Effector memory CD8-positive, alpha-beta T cell (primary cell): ENCODE results near the gene XYLT1.
A peak's percentile ranks its signal among the peaks of the same experiment; 100 is the strongest.

Experiments
- ATAC-seq: fragments of 150-1000 bp; cut with Tn5 transposase; replicated peaks from 2 replicates; pipeline ENCODE4 v1.10.0; 2021; ENCODE audit warnings: mild to moderate bottlenecking, moderate library complexity
- DNase-seq, 3 experiments: peaks; one replicate each; pipeline ENCODE4 v3.0.0; 2021
- H3K27ac Mint-ChIP-seq, 2 donors: one replicate each; pipeline ENCODE4 v1.8.0; 2022; ENCODE audit warnings: mild to moderate bottlenecking in 2 of 2, mixed read lengths in 2 of 2, moderate library complexity in 2 of 2
- H3K27me3 Mint-ChIP-seq, 2 donors: one replicate each; pipeline ENCODE4 v1.8.0; 2022; ENCODE audit warnings: mixed read lengths in 2 of 2
- H3K36me3 Mint-ChIP-seq: one replicate; pipeline ENCODE4 v1.8.0; 2022; ENCODE audit warnings: mild to moderate bottlenecking, moderate library complexity, mixed read lengths; ENCODE audit not compliant: insufficient read depth
- H3K4me1 Mint-ChIP-seq, 2 donors: one replicate each; pipeline ENCODE4 v1.8.0; 2022; ENCODE audit warnings: low read depth in 2 of 2, mixed read lengths in 2 of 2
- H3K4me3 Mint-ChIP-seq, 2 donors: one replicate each; pipeline ENCODE4 v1.8.0; 2022; ENCODE audit warnings: mild to moderate bottlenecking in 2 of 2, mixed read lengths in 2 of 2, moderate library complexity in 2 of 2
- H3K9me3 Mint-ChIP-seq, 2 donors: one replicate each; pipeline ENCODE4 v1.8.0; 2022; ENCODE audit warnings: mixed read lengths in 2 of 2

The XYLT1 gene

DNA sequence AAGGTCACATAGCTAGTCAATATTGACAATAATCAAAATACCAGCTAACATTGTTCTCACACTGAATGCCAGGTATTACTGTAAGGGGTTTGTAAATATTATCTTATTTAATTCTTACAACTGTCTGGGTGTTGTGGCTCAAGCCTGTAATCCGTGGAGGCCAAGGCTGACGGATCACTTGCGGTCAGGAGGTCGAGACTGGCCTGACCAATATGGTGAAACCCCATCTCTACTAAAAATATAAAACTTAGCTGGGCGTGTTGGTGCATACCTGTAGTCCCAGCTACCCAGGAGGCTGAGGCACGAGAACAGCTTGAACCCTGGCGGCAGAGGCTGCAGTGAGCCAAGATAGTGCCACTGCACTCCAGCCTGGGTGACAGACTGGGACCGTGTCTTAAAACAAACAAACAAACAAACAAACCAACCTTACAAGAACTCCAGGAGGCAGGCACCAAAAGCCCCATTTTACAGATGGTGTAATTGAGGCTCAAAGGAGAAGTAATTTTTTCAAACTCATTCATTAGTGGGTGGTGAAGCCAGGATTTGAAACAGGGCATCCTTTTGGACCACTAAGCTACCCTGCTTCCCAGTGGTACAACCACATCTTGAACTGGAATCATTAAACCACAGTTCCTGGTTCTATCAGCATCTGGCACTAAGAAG, 104.3 kb downstream of the XYLT1 start:
- DNase-seq (no peak), ATAC-seq (no peak)
- no peaks in the 10 kb centered on the region for H3K27me3 Mint-ChIP-seq
- H3K9me3 Mint-ChIP-seq = peaks cover 2 to 6% of the 10 kb centered on the region in 2 donors
- H3K4me1 Mint-ChIP-seq = peaks cover 78 to 91% of the 10 kb centered on the region in 2 donors
- peak overlapping the region; percentile 68 to 69 for H3K4me3 Mint-ChIP-seq
- H3K36me3 Mint-ChIP-seq = peaks cover 24% of the 10 kb centered on the region
- H3K27ac Mint-ChIP-seq = peak overlapping the region; percentile 97 to 99

GRCh38 chr16:17365591-17366298, 105.0 kb downstream of the XYLT1 start:
- Mint-ChIP-seq H3K9me3 (peaks cover 2 to 6% of the 10 kb centered on the region in 2 donors), H3K27me3 (no peaks in the 10 kb centered on the region), H3K36me3 (peaks cover 24% of the 10 kb centered on the region), H3K4me1 (peaks cover 75 to 91% of the 10 kb centered on the region in 2 donors), H3K27ac (peak overlapping the region; percentile 97 to 99), H3K4me3 (peak overlapping the region; percentile 68 to 69)
- no peak for ATAC-seq
- DNase-seq = no peak

GRCh38 chr16:17365211-17365541, 105.6 kb downstream of the XYLT1 start:
- Mint-ChIP-seq H3K4me3 (peak overlapping the region; percentile 64 to 76), H3K9me3 (peaks cover 2 to 6% of the 10 kb centered on the region in 2 donors), H3K4me1 (peaks cover 75 to 91% of the 10 kb centered on the region in 2 donors), H3K27me3 (no peaks in the 10 kb centered on the region), H3K27ac (peak overlapping the region; percentile 97 to 99), H3K36me3 (peaks cover 23% of the 10 kb centered on the region)
- ATAC-seq (no peak), DNase-seq (no peak)

- Mint-ChIP-seq H3K9me3 (peaks cover 1 to 2% of the 10 kb centered on the region in 2 donors), H3K27ac (peak overlapping the region; percentile 97 to 99), H3K4me3 (peak overlapping the region; percentile 64 to 76), H3K36me3 (peaks cover 17% of the 10 kb centered on the region), H3K4me1 (peaks cover 75 to 91% of the 10 kb centered on the region in 2 donors), H3K27me3 (no peaks in the 10 kb centered on the region)
- ATAC-seq (peak; percentile 83), DNase-seq (peak; percentile 51 to 56 (median 54))
Observed at GRCh38 chr16:17364319-17365210, 106.2 kb downstream of the XYLT1 start.

DNA sequence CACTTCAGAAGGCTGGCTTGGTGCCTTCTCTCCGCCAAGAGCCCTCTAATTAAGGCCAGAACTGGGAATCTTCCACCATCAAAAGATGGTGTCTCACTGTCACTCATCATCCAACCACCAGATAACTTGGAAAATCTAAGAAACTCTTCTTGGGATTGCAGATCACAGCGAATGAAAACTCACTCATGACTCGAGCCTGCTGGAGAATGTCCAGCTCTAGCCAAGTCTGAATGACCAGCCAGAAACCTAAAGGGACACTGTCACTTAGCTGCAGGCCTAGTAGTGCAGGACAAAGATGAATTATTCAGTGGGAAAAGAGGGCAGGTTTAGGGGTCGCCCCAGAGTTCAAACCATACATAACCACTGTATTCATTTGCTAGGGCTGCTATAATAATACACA, 107.8 kb downstream of the XYLT1 start:
- ATAC-seq = no peak
- peaks cover 76 to 91% of the 10 kb centered on the region in 2 donors for H3K4me1 Mint-ChIP-seq
- peaks cover 0 to 2% of the 10 kb centered on the region in 2 donors for H3K9me3 Mint-ChIP-seq
- H3K27me3 Mint-ChIP-seq = no peaks in the 10 kb centered on the region
- DNase-seq = no peak
- H3K4me3 Mint-ChIP-seq = peak overlapping the region in 1 of 2 donors; percentile 35
- H3K27ac Mint-ChIP-seq = peak overlapping the region; percentile 97 to 99
- peaks cover 3% of the 10 kb centered on the region for H3K36me3 Mint-ChIP-seq

DNA sequence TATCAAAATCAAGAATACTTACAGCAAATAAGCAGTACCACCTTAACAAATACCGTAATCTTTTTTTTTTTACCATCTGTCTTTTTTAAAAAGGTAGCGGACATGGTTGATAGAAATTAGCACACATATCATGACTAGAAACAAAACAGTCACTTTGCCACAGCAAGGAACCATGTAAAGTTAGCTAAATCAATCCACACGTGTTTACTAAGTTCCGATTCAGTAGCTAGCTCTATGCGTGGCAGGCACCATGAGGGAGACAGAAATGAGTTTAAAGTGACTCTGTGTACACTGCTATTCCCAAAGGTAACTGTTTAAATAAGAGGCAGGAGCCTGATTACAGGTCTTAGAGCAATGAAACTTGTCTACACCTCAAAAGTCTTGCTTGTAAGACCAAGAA, 108.6 kb downstream of the XYLT1 start:
- H3K27ac Mint-ChIP-seq = peak overlapping the region; percentile 97 to 99
- ATAC-seq = no peak
- H3K27me3 Mint-ChIP-seq = no peaks in the 10 kb centered on the region
- DNase-seq = no peak
- H3K4me3 Mint-ChIP-seq = peak overlapping the region in 1 of 2 donors; percentile 6
- no peaks in the 10 kb centered on the region for H3K9me3 Mint-ChIP-seq
- peaks cover under 1% of the 10 kb centered on the region for H3K36me3 Mint-ChIP-seq
- H3K4me1 Mint-ChIP-seq = peaks cover 75 to 84% of the 10 kb centered on the region in 2 donors

GRCh38 chr16:17360693-17361122, 110.1 kb downstream of the XYLT1 start:
- ATAC-seq (no peak), DNase-seq (no peak)
- Mint-ChIP-seq H3K36me3 (peaks cover 5% of the 10 kb centered on the region), H3K27me3 (no peaks in the 10 kb centered on the region), H3K4me1 (peaks cover 65 to 69% of the 10 kb centered on the region in 2 donors), H3K4me3 (peak overlapping the region in 1 of 2 donors; percentile 47), H3K9me3 (no peaks in the 10 kb centered on the region), H3K27ac (peak overlapping the region; percentile 72 to 97)

GRCh38 chr16:17359788-17360390, 110.9 kb downstream of the XYLT1 start:
- peaks cover 58 to 61% of the 10 kb centered on the region in 2 donors for H3K4me1 Mint-ChIP-seq
- peak overlapping the region; percentile 80 to 97 for H3K27ac Mint-ChIP-seq
- no peaks in the 10 kb centered on the region for H3K27me3 Mint-ChIP-seq
- peak overlapping the region; percentile 54 to 55 for H3K4me3 Mint-ChIP-seq
- no peaks in the 10 kb centered on the region for H3K9me3 Mint-ChIP-seq
- DNase-seq = peak in 1 of 3 experiments; percentile 36
- peaks cover 5% of the 10 kb centered on the region for H3K36me3 Mint-ChIP-seq
- ATAC-seq = peak; percentile 47

DNA sequence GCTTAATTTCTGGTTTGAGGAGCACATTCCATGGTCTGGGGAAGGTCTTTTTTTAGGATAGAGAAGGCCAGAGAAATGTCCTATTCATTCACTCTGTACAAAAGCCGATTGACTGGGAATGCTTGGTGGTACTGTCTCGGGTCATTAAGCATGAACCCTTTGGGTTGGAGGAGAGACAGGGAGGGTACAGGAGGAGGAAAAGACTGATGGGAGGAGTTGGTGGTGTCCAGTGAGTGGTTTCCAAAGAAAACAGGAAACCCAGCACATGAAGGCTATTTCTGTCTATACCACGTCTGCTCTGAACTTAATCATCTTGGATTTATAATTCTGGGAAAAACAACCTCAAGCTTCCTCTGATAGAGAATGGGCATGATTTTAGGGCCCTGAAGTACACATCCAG, 111.9 kb downstream of the XYLT1 start:
- H3K4me1 Mint-ChIP-seq = peaks cover 51 to 56% of the 10 kb centered on the region in 2 donors
- peaks cover 5% of the 10 kb centered on the region for H3K36me3 Mint-ChIP-seq
- H3K9me3 Mint-ChIP-seq = no peaks in the 10 kb centered on the region
- H3K4me3 Mint-ChIP-seq = peak overlapping the region; percentile 9 to 54
- ATAC-seq = no peak
- DNase-seq = no peak
- no peaks in the 10 kb centered on the region for H3K27me3 Mint-ChIP-seq
- H3K27ac Mint-ChIP-seq = peak overlapping the region; percentile 80 to 97

DNA sequence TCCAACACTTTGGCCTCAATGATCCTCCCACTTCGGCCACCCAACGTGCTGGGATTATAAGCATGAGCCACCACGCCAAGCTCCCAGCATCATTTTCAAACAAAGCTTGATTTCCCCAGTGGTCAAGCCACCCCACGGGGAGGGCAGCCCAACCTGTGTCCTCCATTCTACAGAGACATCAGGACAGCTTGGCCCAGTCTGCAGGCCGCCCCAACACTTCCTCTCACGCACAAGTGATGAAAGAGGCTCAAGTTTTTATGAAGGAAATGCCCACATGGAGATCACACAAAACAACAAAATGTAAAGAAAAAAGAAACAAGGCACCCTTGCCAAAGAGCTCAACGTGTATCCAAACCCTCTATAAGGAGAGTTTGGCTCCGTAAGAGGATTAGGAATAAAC, 112.4 kb downstream of the XYLT1 start:
- peaks cover 5% of the 10 kb centered on the region for H3K36me3 Mint-ChIP-seq
- H3K4me1 Mint-ChIP-seq = peaks cover 51 to 58% of the 10 kb centered on the region in 2 donors
- peak overlapping the region; percentile 80 to 97 for H3K27ac Mint-ChIP-seq
- DNase-seq (no peak), ATAC-seq (no peak)
- no peaks in the 10 kb centered on the region for H3K9me3 Mint-ChIP-seq
- H3K4me3 Mint-ChIP-seq = peak overlapping the region; percentile 9 to 54
- H3K27me3 Mint-ChIP-seq = no peaks in the 10 kb centered on the region

DNA sequence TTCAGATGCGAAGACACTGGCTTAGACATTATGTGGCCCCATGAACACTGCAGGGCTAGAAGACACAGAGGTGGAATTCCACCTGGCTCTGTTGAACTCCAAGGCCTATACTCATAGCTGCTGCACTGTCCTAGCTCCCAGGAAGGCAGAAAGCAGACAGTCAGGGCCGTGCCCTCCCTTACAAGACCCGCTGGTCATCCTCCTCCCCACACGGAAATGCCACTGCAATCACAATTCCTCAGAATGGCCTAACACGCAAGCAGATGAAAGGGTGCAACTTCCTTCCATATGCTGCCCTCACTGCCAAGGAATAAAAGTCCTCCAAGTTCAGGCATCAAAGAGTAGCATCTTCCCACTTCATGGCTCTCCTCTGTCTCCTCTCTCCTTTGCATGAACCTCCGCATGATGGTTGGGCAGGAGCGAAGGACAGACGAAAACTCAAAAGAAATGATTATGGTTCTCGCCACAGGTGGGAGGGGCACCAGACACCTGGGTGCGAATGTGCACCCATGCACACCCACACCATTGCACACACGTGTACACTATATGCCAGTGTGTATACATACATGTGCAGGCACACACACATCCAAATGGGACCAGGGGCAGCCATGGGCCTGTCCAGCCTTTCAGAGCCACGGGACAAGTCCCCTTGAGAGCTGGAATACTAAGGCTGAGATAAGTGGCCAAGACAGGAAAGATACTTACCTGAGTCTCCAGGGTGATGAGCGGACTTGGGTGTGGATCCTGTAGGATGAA, 113.3 kb downstream of the XYLT1 start:
- no peak for ATAC-seq
- H3K4me3 Mint-ChIP-seq = no peak overlapping the region
- H3K4me1 Mint-ChIP-seq = peaks cover 44 to 57% of the 10 kb centered on the region in 2 donors

GRCh38 chr16:17356243-17356933, 114.4 kb downstream of the XYLT1 start:
- peaks cover 49 to 56% of the 10 kb centered on the region in 2 donors for H3K4me1 Mint-ChIP-seq
- no peak for DNase-seq
- no peak overlapping the region for H3K4me3 Mint-ChIP-seq
- no peaks in the 10 kb centered on the region for H3K27me3 Mint-ChIP-seq
- peaks cover 5% of the 10 kb centered on the region for H3K36me3 Mint-ChIP-seq
- ATAC-seq = no peak
- H3K27ac Mint-ChIP-seq = peak overlapping the region in 1 of 2 donors; percentile 44
- H3K9me3 Mint-ChIP-seq = no peaks in the 10 kb centered on the region

More for the DNA sequence above, 113.3 kb downstream of the XYLT1 start:
- DNase-seq = no peak
- H3K27me3 Mint-ChIP-seq = no peaks in the 10 kb centered on the region
- peak overlapping the region; percentile 44 to 83 for H3K27ac Mint-ChIP-seq
- H3K9me3 Mint-ChIP-seq = no peaks in the 10 kb centered on the region
- H3K36me3 Mint-ChIP-seq = peaks cover 5% of the 10 kb centered on the region
